SU-DHL-6 (cell line): ENCODE measurements around the gene S100A14.

Experiments
- H2AFZ ChIP-seq: fragments of 200-600 bp; sonication (generic); 2 replicates; pipeline ENCODE4 v1.6.1; 2014; ENCODE audit warnings: low read depth, mild to moderate bottlenecking, moderate library complexity, mixed read lengths, antibody characterized with exemption, low read length; ENCODE audit not compliant: severe bottlenecking
- H3F3A ChIP-seq: fragments of 200-600 bp; shearing (Covaris generic); 2 replicates; pipeline ENCODE4 v1.6.0; 2016; ENCODE audit warnings: antibody characterized with exemption, mild to moderate bottlenecking; ENCODE audit not compliant: insufficient read depth
- H3K27ac ChIP-seq: fragments of 200-600 bp; sonication (generic); 2 replicates; pipeline ENCODE4 v1.5.1; 2016; ENCODE audit warnings: low read depth, mild to moderate bottlenecking, low read length, moderate library complexity, mixed read lengths
- H3K27me3 ChIP-seq: fragments of 200-600 bp; sonication (generic), shearing (Covaris generic); 2 replicates; pipeline ENCODE4 v1.6.0; 2014; ENCODE audit warnings: mild to moderate bottlenecking, low read length
- H3K36me3 ChIP-seq: fragments of 200-600 bp; sonication (generic); 2 replicates; pipeline ENCODE4 v1.6.1; 2014; ENCODE audit warnings: mild to moderate bottlenecking, low read length, mixed read lengths
- H3K4me2 ChIP-seq: fragments of 300-600, 200-600 bp; shearing (Covaris generic), sonication (generic); 2 replicates; pipeline ENCODE4 v1.6.0; 2014; ENCODE audit warnings: low read length, low read depth, mild to moderate bottlenecking; ENCODE audit not compliant: poor library complexity, severe bottlenecking
- H3K4me3 ChIP-seq: fragments of 200-600 bp; sonication (generic); 2 replicates; pipeline ENCODE4 v1.5.1; 2014; ENCODE audit warnings: antibody characterized with exemption, low read length, mild to moderate bottlenecking, mixed read lengths; ENCODE audit not compliant: insufficient read depth, poor library complexity, severe bottlenecking
- H3K79me2 ChIP-seq: fragments of 200-600 bp; sonication (generic); 2 replicates; pipeline ENCODE4 v1.6.1; 2014; ENCODE audit warnings: mild to moderate bottlenecking, low read length, moderate library complexity; ENCODE audit not compliant: insufficient read depth
- H3K9ac ChIP-seq: fragments of 200-600 bp; sonication (generic); 2 replicates; pipeline ENCODE4 v1.7.0; 2014; ENCODE audit warnings: mild to moderate bottlenecking, low read length
- H3K9me2 ChIP-seq: fragments of 200-600 bp; sonication (generic); replicated peaks from 2 replicates; pipeline ENCODE4 v1.6.1; 2014; ENCODE audit warnings: low read length; ENCODE audit not compliant: insufficient read depth
- H3K9me3 ChIP-seq: fragments of 200-600 bp; sonication (generic); 2 replicates; pipeline ENCODE4 v1.6.1; 2014; ENCODE audit warnings: low read length, mixed read lengths; ENCODE audit not compliant: insufficient read depth
- H4K20me1 ChIP-seq: fragments of 200-600 bp; sonication (generic); 2 replicates; pipeline ENCODE4 v1.6.1; 2014; ENCODE audit warnings: low read depth, mild to moderate bottlenecking, antibody characterized with exemption, low read length, moderate library complexity, mixed read lengths
- EZH2phosphoT487 ChIP-seq: fragments of 200-600 bp; sonication (generic), shearing (Covaris generic); conservative IDR thresholded peaks from 2 replicates; pipeline ENCODE4 v1.6.1; 2018; ENCODE audit warnings: mild to moderate bottlenecking, antibody characterized with exemption, low read length, moderate library complexity, mixed read lengths
- TF ChIP-seq, protein P1 (sequence below): fragments of 200-600 bp; sonication (generic); IDR thresholded peaks from one replicate; pipeline ENCODE4 v1.5.1; 2017; ENCODE audit warnings: antibody characterized with exemption, mild to moderate bottlenecking, low read length, moderate library complexity; ENCODE audit not compliant: insufficient read depth, poor library complexity, severe bottlenecking

The S100A14 gene

DNA sequence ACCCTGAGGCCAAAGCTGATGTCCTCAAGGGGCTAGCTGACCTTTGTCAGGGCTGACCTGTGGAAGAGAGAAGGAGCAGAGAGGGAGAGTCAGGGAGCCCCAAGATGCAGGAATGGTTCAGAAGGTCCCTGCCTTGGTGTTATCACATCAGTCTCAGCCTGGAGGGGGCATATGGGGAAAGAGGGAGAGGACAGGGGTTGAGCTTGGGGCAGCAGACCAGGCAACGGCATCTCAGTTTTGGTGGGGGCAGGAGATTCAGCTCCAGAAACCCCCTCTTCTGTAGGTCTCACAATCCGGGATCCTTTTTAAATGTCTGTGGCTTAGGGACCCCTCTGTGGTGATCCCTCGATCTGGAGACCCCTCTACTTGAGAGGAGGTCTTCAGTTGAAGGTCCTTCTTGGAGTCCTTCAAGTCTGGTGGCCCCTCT lies 10.4 kb upstream of the S100A14 start:
- no peaks in the 10 kb centered on the region for H4K20me1 ChIP-seq
- TF ChIP-seq, protein P1, sequence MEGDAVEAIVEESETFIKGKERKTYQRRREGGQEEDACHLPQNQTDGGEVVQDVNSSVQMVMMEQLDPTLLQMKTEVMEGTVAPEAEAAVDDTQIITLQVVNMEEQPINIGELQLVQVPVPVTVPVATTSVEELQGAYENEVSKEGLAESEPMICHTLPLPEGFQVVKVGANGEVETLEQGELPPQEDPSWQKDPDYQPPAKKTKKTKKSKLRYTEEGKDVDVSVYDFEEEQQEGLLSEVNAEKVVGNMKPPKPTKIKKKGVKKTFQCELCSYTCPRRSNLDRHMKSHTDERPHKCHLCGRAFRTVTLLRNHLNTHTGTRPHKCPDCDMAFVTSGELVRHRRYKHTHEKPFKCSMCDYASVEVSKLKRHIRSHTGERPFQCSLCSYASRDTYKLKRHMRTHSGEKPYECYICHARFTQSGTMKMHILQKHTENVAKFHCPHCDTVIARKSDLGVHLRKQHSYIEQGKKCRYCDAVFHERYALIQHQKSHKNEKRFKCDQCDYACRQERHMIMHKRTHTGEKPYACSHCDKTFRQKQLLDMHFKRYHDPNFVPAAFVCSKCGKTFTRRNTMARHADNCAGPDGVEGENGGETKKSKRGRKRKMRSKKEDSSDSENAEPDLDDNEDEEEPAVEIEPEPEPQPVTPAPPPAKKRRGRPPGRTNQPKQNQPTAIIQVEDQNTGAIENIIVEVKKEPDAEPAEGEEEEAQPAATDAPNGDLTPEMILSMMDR, result no peak
- no peak for TF ChIP-seq EZH2phosphoT487
- H3K9me2 ChIP-seq, result no peaks in the 10 kb centered on the region
- H3K4me3 ChIP-seq, result no peak overlapping the region
- H3F3A ChIP-seq, result no peaks in the 10 kb centered on the region
- H3K9ac ChIP-seq, result no peak overlapping the region
- no peak overlapping the region for H2AFZ ChIP-seq
- no peaks in the 10 kb centered on the region for H3K27me3 ChIP-seq
- H3K36me3 ChIP-seq, result no peaks in the 10 kb centered on the region
- H3K4me2 ChIP-seq, result no peak overlapping the region
- no peak overlapping the region for H3K27ac ChIP-seq
- no peaks in the 10 kb centered on the region for H3K79me2 ChIP-seq
- no peaks in the 10 kb centered on the region for H3K9me3 ChIP-seq

DNA sequence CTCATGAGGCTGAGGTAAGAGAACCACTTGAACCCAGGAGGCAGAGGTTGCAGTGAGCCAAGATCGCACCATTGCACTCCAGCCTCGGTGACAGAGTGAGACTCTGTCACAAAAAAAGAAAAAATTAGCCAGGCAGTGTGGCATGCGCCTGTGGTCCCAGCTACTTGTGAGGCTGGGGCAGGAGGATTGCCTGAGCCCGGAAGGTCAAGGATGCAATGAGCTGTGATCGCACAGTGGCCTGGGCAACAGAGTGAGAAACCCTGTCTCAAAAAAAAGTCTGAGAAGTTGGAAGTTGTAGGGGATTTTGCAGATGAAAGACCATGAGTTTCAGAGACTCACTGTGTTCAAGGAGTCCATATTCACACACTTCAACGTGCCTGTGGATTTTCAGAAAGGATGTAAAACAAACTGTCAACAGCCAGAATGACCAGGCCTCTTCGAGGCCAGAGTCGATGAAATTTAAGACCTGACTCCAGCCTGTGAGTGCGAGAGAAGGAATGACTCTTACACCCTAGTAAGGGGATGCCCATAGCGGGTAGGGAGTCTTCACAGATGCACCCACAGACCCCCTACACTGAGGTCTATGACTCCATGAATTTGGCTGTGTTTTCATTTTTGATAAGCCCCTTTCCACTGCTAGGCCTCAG lies 9.0 kb upstream of the S100A14 start:
- Histone ChIP-seq H3K4me3 (no peak overlapping the region), H3K9me2 (no peaks in the 10 kb centered on the region), H4K20me1 (no peaks in the 10 kb centered on the region), H3K9ac (no peak overlapping the region), H3K27ac (no peak overlapping the region), H3K36me3 (no peaks in the 10 kb centered on the region), H3K4me2 (no peak overlapping the region), H3F3A (no peaks in the 10 kb centered on the region), H2AFZ (no peak overlapping the region), H3K79me2 (no peaks in the 10 kb centered on the region), H3K27me3 (no peaks in the 10 kb centered on the region), H3K9me3 (no peaks in the 10 kb centered on the region)
- no peak for TF ChIP-seq EZH2phosphoT487
- TF ChIP-seq, protein P1, result no peak

DNA sequence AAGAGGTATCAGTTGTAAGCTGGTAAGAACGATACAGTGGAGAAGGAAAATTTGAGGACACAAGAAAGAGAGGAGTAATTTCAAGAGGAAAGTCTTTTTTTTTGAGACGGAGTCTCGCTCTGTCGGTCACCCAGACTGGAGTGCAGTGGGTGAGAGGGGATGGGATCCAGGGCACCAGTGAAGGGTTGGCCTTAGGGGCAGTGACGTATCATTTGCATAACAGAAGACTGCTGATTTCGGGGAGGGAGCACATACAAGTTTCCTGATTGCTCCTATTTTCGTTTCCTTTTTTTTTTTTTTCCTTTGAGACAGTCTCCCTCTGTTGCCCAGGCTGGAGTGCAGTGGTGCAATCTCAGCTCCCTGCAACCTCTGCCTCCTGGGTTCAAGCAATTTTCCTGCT lies 7.0 kb upstream of the S100A14 start:
- Histone ChIP-seq H3F3A (no peaks in the 10 kb centered on the region), H3K79me2 (no peaks in the 10 kb centered on the region), H2AFZ (no peak overlapping the region), H4K20me1 (no peaks in the 10 kb centered on the region), H3K36me3 (no peaks in the 10 kb centered on the region), H3K9ac (no peak overlapping the region), H3K27ac (no peak overlapping the region), H3K4me3 (no peak overlapping the region), H3K27me3 (no peaks in the 10 kb centered on the region), H3K9me2 (no peaks in the 10 kb centered on the region), H3K4me2 (no peak overlapping the region), H3K9me3 (no peaks in the 10 kb centered on the region)
- TF ChIP-seq, protein P1, result no peak
- no peak for TF ChIP-seq EZH2phosphoT487
